AG04449 (cell line): ENCODE measurements around the gene GPHN.

Source experiments
- CTCF ChIA-PET: fragments of 350-600 bp; formaldehyde crosslinking; extraction: SDS; loops from one replicate; lab custom pipeline; 2021; ENCODE audit warnings: antibody characterized with exemption; lab: Yijun Ruan, JAX
- POLR2A ChIA-PET: fragments of 400-600, 350-600 bp; formaldehyde crosslinking; extraction: SDS; loops from one replicate; lab custom pipeline; 2020; ENCODE audit warnings: antibody characterized with exemption, inconsistent platforms; lab: Yijun Ruan, JAX
- DNase-seq: peaks from one replicate; pipeline ENCODE4 v3.0.0-alpha.2; 2010; ENCODE audit warnings: low read depth, low spot score
- H3K4me3 ChIP-seq: 2 replicates; pipeline ENCODE4 v1.5.1; 2011; ENCODE audit warnings: low read depth, mild to moderate bottlenecking, control low read depth, low read length
- CTCF ChIP-seq: IDR thresholded peaks from one replicate; pipeline ENCODE4 v1.5.1; 2011; ENCODE audit warnings: mild to moderate bottlenecking, moderate library complexity, low read length, control low read depth, inconsistent platforms; ENCODE audit not compliant: insufficient read depth; ENCODE audit errors: missing control alignments

GPHN gene

GRCh38 chr14:67127174-67127573, 619.2 kb downstream of the GPHN start:
- POLR2A ChIA-PET: no interaction called here
- no peak overlapping the region for H3K4me3 ChIP-seq
- TF ChIP-seq CTCF: no peak
- DNase-seq: no peak
- CTCF ChIA-PET: interaction anchor here (0.9 to 1.1 kb wide), 2 partner anchors 32 to 503 kb away, joined by 3 to 6 read pairs; no protein-coding TSS in a partner anchor

- TF ChIP-seq CTCF: no peak
- no peak for DNase-seq
- CTCF ChIA-PET: interaction anchor here (1.0 kb wide), 1 partner anchor 9 kb away, joined by 3 read pairs; no protein-coding TSS in a partner anchor
- POLR2A ChIA-PET: no interaction called here
- H3K4me3 ChIP-seq: no peak overlapping the region
Observed at GRCh38 chr14:67129768-67130167, 621.8 kb downstream of the GPHN start.

GRCh38 chr14:67131691-67132090, 623.7 kb downstream of the GPHN start:
- no peak overlapping the region for H3K4me3 ChIP-seq
- POLR2A ChIA-PET: no interaction called here
- no peak for TF ChIP-seq CTCF
- no peak for DNase-seq
- CTCF ChIA-PET: interaction anchor here (0.9 to 1.4 kb wide), 5 partner anchors 35 to 635 kb away, joined by 3 to 5 read pairs (median 3); no protein-coding TSS in a partner anchor

GRCh38 chr14:67133144-67133543, 625.2 kb downstream of the GPHN start:
- ChIA-PET POLR2A (no interaction called here), CTCF (interaction anchor here (1.1 to 1.4 kb wide), 3 partner anchors 227 to 636 kb away, joined by 3 to 4 read pairs (median 3); partner anchors contain the start of genes ATP6V1D and EIF2S1)
- TF ChIP-seq CTCF: no peak
- DNase-seq: no peak
- no peak overlapping the region for H3K4me3 ChIP-seq

GRCh38 chr14:67133595-67134441, 625.9 kb downstream of the GPHN start:
- CTCF ChIA-PET: interaction anchor here (0.9 to 1.4 kb wide), 3 partner anchors 510 to 637 kb away, joined by 3 to 4 read pairs (median 3); no protein-coding TSS in a partner anchor
- POLR2A ChIA-PET: no interaction called here
- TF ChIP-seq CTCF: no peak
- DNase-seq: no peak
- no peak overlapping the region for H3K4me3 ChIP-seq

GRCh38 chr14:67137744-67138371, 629.9 kb downstream of the GPHN start:
- TF ChIP-seq CTCF: peak; percentile 41
- ChIA-PET CTCF (interaction anchor here (0.9 to 1.7 kb wide), 6 partner anchors 12 to 630 kb away, joined by 3 to 9 read pairs (median 4); partner anchors contain the start of gene GPHN), POLR2A (no interaction called here)
- H3K4me3 ChIP-seq: no peak overlapping the region
- DNase-seq: no peak
